Lung (tissue), 12 donors: ENCODE data around the gene CDK14. TPM values are rescaled to one million over a fixed set of nuclear protein-coding genes. Genes with fewer than 3 reads are reported as not detected.

Experiments used
- ATAC-seq: fragments of 200-7000 bp; cut with Tn5 transposase; one replicate; pipeline ENCODE4 v1.9.1; 2020; ENCODE audit warnings: moderate number of reproducible peaks; ENCODE audit not compliant: insufficient read depth, low FRiP score
- DNase-seq, 3 donors: peaks; one replicate each; pipeline ENCODE4 v3.0.0-alpha.2; 2013 to 2017
- H3K27ac ChIP-seq, 2 donors: one replicate each; pipeline ENCODE4 v1.5.1; 2013; ENCODE audit warnings: mild to moderate bottlenecking in 2 of 2, moderate library complexity in 2 of 2, control low read depth in 1 of 2, inconsistent platforms in 1 of 2, low read depth in 1 of 2, low read length in 1 of 2
- H3K27me3 ChIP-seq, 3 donors: one replicate each; pipeline ENCODE4 v1.5.1; 2013; ENCODE audit warnings: low read length in 2 of 3; ENCODE audit not compliant: control insufficient read depth in 3 of 3, insufficient read depth in 3 of 3
- H3K36me3 ChIP-seq, 4 donors: one replicate each; pipeline ENCODE4 v1.5.1; 2013; ENCODE audit warnings: low read length in 4 of 4, mild to moderate bottlenecking in 1 of 4, moderate library complexity in 1 of 4; ENCODE audit not compliant: control insufficient read depth in 4 of 4, insufficient read depth in 4 of 4
- H3K4me1 ChIP-seq, 5 donors: one replicate each; pipeline ENCODE4 v1.5.1; 2013; ENCODE audit warnings: low read length in 5 of 5, mild to moderate bottlenecking in 2 of 5, moderate library complexity in 1 of 5; ENCODE audit not compliant: control insufficient read depth in 5 of 5, insufficient read depth in 5 of 5
- H3K4me3 ChIP-seq: one replicate; pipeline ENCODE4 v1.5.1; 2013; ENCODE audit warnings: mild to moderate bottlenecking, control low read depth, moderate library complexity
- H3K9ac ChIP-seq, 2 donors: one replicate each; pipeline ENCODE4 v1.5.1; 2013; ENCODE audit warnings: low read length in 2 of 2, control low read depth in 1 of 2; ENCODE audit not compliant: insufficient read depth in 1 of 2
- H3K9me3 ChIP-seq, 4 donors: one replicate each; pipeline ENCODE4 v1.5.1; 2013; ENCODE audit warnings: low read length in 3 of 4, mild to moderate bottlenecking in 1 of 4, moderate library complexity in 1 of 4; ENCODE audit not compliant: control insufficient read depth in 4 of 4, insufficient read depth in 3 of 4
- CTCF ChIP-seq: IDR thresholded peaks from 2 replicates; pipeline ENCODE4 v1.5.1; 2012; ENCODE audit warnings: mild to moderate bottlenecking; ENCODE audit errors: control extremely low read depth, extremely low read depth
- WGBS, 2 donors: extraction: QIAGEN DNeasy Blood & Tissue Kit; methylation state at CpG; one replicate each; pipeline ENCODE4 v1.1.7; 2013; 5-methylcytosine and 5-hydroxymethylcytosine counted together
- polyA plus RNA-seq, 2 donors: library from polyadenylated mRNA; stranded (reverse); fragments of 200-250 nt; gene quantifications; one replicate each; pipeline ENCODE4 v1.2.1, GENCODE V29; 2013
- total RNA-seq, 2 donors: library from RNA; depleted of rRNA in 1 of 2; stranded (reverse); fragments of >200 nt in 1 of 2; gene quantifications; one replicate each; pipeline ENCODE4 v1.2.1, GENCODE V29; 2014 to 2021
- donor health status: control.
- donor health status: control.
- donor health status: Bipolar disorder and iron deficiency.
- donor health status: healthy.
- donor health status: DM: yes; HTN: yes; CAD: no.

The CDK14 gene
- total and polyA plus RNA-seq, 4 donors: 4.3 to 117 (median 18.9) TPM

- Histone ChIP-seq H3K36me3 (no peaks in the 10 kb centered on the region), H3K27me3 (no peaks in the 10 kb centered on the region), H3K9ac (no peak overlapping the region), H3K9me3 (no peaks in the 10 kb centered on the region), H3K4me1 (peaks cover 0 to 49% (median 5%) of the 10 kb centered on the region in 5 donors), H3K27ac (no peak overlapping the region), H3K4me3 (no peak overlapping the region)
- DNase-seq (peak in 2 of 3 donors; percentile 67 to 86), ATAC-seq (no peak)
- WGBS, 2 donors: 62 to 66% methylated on average over 2 of the region's 2 CpGs
- TF ChIP-seq CTCF: peak; percentile 8
Measured at GRCh38 chr7:91082852-91083495, 486.9 kb downstream of the CDK14 start.

GRCh38 chr7:91083855-91084644 lies 487.9 kb downstream of the CDK14 start:
- H3K4me1 ChIP-seq: peaks cover 0 to 51% (median 5%) of the 10 kb centered on the region in 5 donors
- no peak for ATAC-seq

GRCh38 chr7:91085175-91085574 lies 489.1 kb downstream of the CDK14 start:
- DNase-seq: no peak
- WGBS, 2 donors: 74 to 82% methylated on average over 4 of the region's 4 CpGs
- no peak overlapping the region for H3K27ac ChIP-seq
- H3K36me3 ChIP-seq: no peaks in the 10 kb centered on the region
- no peaks in the 10 kb centered on the region for H3K27me3 ChIP-seq
- H3K4me3 ChIP-seq: no peak overlapping the region
- ATAC-seq: no peak
- H3K4me1 ChIP-seq: peaks cover 0 to 52% (median 7%) of the 10 kb centered on the region in 5 donors
- H3K9me3 ChIP-seq: no peaks in the 10 kb centered on the region
- TF ChIP-seq CTCF: no peak
- H3K9ac ChIP-seq: no peak overlapping the region

More at GRCh38 chr7:91083855-91084644, 487.9 kb downstream of the CDK14 start:
- no peak for DNase-seq
- Histone ChIP-seq H3K9me3 (no peaks in the 10 kb centered on the region), H3K27me3 (no peaks in the 10 kb centered on the region), H3K4me3 (no peak overlapping the region), H3K27ac (peak overlapping the region in 1 of 2 donors; percentile 70), H3K36me3 (no peaks in the 10 kb centered on the region), H3K9ac (no peak overlapping the region)
- WGBS, 2 donors: 58 to 70% methylated on average over 3 of the region's 3 CpGs
- no peak for TF ChIP-seq CTCF
